ENCODE results near the gene BAZ2B.

DNA sequence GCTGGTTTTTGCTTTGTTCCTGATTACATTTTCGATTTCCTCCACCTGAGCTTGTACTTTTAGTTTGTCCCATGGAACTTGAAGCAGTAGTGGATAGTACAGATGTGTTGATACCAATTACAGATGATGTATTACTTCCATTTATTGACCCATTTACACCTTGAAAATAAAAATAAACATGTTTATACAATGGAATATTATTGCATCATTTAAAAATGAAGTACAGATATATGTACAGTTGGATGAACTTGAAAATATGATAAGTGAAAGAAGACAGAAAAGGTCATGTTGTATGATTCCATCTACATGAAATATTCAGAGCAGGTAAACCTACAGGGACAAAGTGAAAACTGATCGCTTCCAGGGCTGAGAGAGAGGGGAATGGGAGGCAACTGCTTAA, 169.5 kb downstream of the BAZ2B start:
- TF ChIP-seq, protein P1, sequence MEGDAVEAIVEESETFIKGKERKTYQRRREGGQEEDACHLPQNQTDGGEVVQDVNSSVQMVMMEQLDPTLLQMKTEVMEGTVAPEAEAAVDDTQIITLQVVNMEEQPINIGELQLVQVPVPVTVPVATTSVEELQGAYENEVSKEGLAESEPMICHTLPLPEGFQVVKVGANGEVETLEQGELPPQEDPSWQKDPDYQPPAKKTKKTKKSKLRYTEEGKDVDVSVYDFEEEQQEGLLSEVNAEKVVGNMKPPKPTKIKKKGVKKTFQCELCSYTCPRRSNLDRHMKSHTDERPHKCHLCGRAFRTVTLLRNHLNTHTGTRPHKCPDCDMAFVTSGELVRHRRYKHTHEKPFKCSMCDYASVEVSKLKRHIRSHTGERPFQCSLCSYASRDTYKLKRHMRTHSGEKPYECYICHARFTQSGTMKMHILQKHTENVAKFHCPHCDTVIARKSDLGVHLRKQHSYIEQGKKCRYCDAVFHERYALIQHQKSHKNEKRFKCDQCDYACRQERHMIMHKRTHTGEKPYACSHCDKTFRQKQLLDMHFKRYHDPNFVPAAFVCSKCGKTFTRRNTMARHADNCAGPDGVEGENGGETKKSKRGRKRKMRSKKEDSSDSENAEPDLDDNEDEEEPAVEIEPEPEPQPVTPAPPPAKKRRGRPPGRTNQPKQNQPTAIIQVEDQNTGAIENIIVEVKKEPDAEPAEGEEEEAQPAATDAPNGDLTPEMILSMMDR (IDR thresholded peaks at IDR 0.05 in 2 of 3, conservative IDR thresholded peaks at IDR 0.05 in 1 of 3; ENCODE audit: borderline replicate concordance in 1 of 3, insufficient read depth in 1 of 3, low read depth in 2 of 3, low read length in 2 of 3) = no peak
- no peak for TF ChIP-seq SP1 (IDR thresholded peaks at IDR 0.05; ENCODE audit: low read depth)
- no peak for TF ChIP-seq POLR2AphosphoS5 (IDR thresholded peaks at IDR 0.05; ENCODE audit: low read depth, low read length)
- no peak for TF ChIP-seq TCF7L2 (IDR thresholded peaks at IDR 0.05; ENCODE audit: borderline replicate concordance, extremely low read depth, insufficient read depth, insufficient read length)
- TF ChIP-seq CBX3 (IDR thresholded peaks at IDR 0.05; ENCODE audit: low read depth) = no peak
